HG03103 (cell line): Measurements from ENCODE around the gene CISD2.
"Not testable (repeated sequence)": the region's sequence is repeated elsewhere in the genome, so short reads cannot be mapped to it uniquely, and the experiment has no call there.

Source experiments
- ATAC-seq: cut with Tn5 transposase; IDR thresholded peaks from one replicate; pipeline ENCODE4 v1.9.1; 2021; ENCODE audit warnings: low read depth; ENCODE audit not compliant: unreplicated experiment

Gene CISD2

GRCh38 chr4:102901804-102902203 is 33.0 kb downstream of the CISD2 start:
- ATAC-seq: no peak

- no peak for ATAC-seq
Measured at GRCh38 chr4:102918859-102919258, 50.1 kb downstream of the CISD2 start.

GRCh38 chr4:102919697-102920096 is 50.9 kb downstream of the CISD2 start:
- ATAC-seq: not testable (repeated sequence)

- no peak for ATAC-seq
Measured at GRCh38 chr4:102935716-102936115, 66.9 kb downstream of the CISD2 start.

GRCh38 chr4:102938063-102938462 is 69.3 kb downstream of the CISD2 start:
- ATAC-seq: not testable (repeated sequence)
